GM18870 (cell line): ENCODE results near the gene BAZ1A.
"Not testable (repeated sequence)": the region's sequence is repeated elsewhere in the genome, so short reads cannot be mapped to it uniquely, and the experiment has no call there.

ENCODE experiments used
- ATAC-seq: cut with Tn5 transposase; IDR thresholded peaks from one replicate; pipeline ENCODE4 v1.9.1; 2021; ENCODE audit warnings: moderate library complexity; ENCODE audit not compliant: unreplicated experiment

BAZ1A gene

GRCh38 chr14:34794217-34794616 lies 80.9 kb downstream of the BAZ1A start:
- no peak for ATAC-seq

GRCh38 chr14:34792598-34792997 lies 82.6 kb downstream of the BAZ1A start:
- no peak for ATAC-seq

- ATAC-seq = no peak
Observed at GRCh38 chr14:34785223-34786006, 89.7 kb downstream of the BAZ1A start.

- no peak for ATAC-seq
Observed at GRCh38 chr14:34782031-34782430, 93.1 kb downstream of the BAZ1A start.

- no peak for ATAC-seq
Observed at GRCh38 chr14:34781242-34781641, 93.9 kb downstream of the BAZ1A start.

- ATAC-seq = no peak
Observed at GRCh38 chr14:34780646-34781045, 94.5 kb downstream of the BAZ1A start.

- ATAC-seq = no peak
Observed at GRCh38 chr14:34778744-34779143, 96.4 kb downstream of the BAZ1A start.

- no peak for ATAC-seq
Observed at GRCh38 chr14:34776611-34777010, 98.5 kb downstream of the BAZ1A start.

- ATAC-seq = no peak
Observed at GRCh38 chr14:34775922-34776321, 99.2 kb downstream of the BAZ1A start.

GRCh38 chr14:34775342-34775741 lies 99.8 kb downstream of the BAZ1A start:
- ATAC-seq = no peak

- ATAC-seq = no peak
Observed at GRCh38 chr14:34770901-34771300, 104.3 kb downstream of the BAZ1A start.

- ATAC-seq = no peak
Observed at GRCh38 chr14:34766606-34767005, 108.6 kb downstream of the BAZ1A start.

- no peak for ATAC-seq
Observed at GRCh38 chr14:34766060-34766459, 109.1 kb downstream of the BAZ1A start.

- no peak for ATAC-seq
Observed at GRCh38 chr14:34755215-34755614, 119.9 kb downstream of the BAZ1A start.

GRCh38 chr14:34754687-34755086 lies 120.5 kb downstream of the BAZ1A start:
- ATAC-seq = no peak

GRCh38 chr14:34750670-34751069 lies 124.5 kb downstream of the BAZ1A start:
- ATAC-seq = no peak

- ATAC-seq = no peak
Observed at GRCh38 chr14:34750233-34750632, 124.9 kb downstream of the BAZ1A start.

GRCh38 chr14:34749408-34749807 lies 125.8 kb downstream of the BAZ1A start:
- no peak for ATAC-seq

- ATAC-seq = no peak
Observed at GRCh38 chr14:34742270-34743115, 132.7 kb downstream of the BAZ1A start.

GRCh38 chr14:34741840-34742239 lies 133.3 kb downstream of the BAZ1A start:
- no peak for ATAC-seq

GRCh38 chr14:34740139-34740538 lies 135.0 kb downstream of the BAZ1A start:
- ATAC-seq = not testable (repeated sequence)

GRCh38 chr14:34737079-34737478 lies 138.1 kb downstream of the BAZ1A start:
- not testable (repeated sequence) for ATAC-seq
